Erythroblast (primary cell): Measurements from ENCODE around the gene GRPEL2.

Experiments
- GATA1 ChIP-seq: IDR thresholded peaks from 2 replicates; pipeline ENCODE4 v1.6.1; 2011; ENCODE audit warnings: low read depth, mild to moderate bottlenecking, control low read depth, low read length, moderate library complexity
- POLR2A ChIP-seq: IDR thresholded peaks from 2 replicates; pipeline ENCODE4 v1.6.1; 2011; ENCODE audit warnings: mild to moderate bottlenecking, low read length

GRCh38 chr5:149356391-149356790, 11.1 kb downstream of the GRPEL2 start:
- no peak for TF ChIP-seq POLR2A
- no peak for TF ChIP-seq GATA1
